ENCODE data around the gene TRIM33.
"Not testable (repeated sequence)": the region's sequence is repeated elsewhere in the genome, so short reads cannot be mapped to it uniquely, and the experiment has no call there.

Gene TRIM33

DNA sequence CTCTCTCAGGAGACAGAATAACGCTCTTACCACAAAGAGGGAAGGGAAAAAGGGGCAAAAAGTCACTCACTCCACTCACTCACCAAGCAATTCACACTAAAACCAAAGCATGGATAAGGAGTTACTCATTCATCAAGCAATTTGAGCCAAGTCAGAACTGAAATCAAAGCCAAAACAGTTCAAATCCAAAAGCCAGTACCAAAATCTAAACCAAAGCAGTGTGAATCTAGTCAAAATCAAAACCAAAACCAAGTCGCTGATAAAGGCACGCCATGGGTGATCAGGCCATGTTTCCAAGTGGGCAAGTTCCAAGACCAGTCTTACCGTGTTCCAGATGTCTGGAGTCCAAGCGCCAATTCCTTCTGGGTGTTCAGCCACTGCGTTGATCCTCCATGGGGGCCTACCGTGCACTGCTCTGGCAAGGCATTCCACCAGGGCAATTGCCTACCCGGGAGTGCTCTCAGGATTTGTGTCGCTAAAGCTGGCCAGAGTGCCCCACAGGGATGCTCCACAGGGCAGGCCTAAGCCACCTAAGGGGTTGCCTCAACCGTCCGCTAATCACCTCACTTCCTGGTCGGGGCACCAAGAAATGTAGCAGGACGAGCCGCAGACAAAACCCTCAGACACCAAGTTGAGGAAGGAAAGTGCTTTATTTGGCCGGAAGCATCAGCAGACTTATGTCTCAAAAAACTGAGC, 142.3 kb downstream of the TRIM33 start:
- FAIRE-seq (no peak), DNase-seq (ENCODE audit: extremely low spot score, insufficient read length, low read depth) (no peak)

DNA sequence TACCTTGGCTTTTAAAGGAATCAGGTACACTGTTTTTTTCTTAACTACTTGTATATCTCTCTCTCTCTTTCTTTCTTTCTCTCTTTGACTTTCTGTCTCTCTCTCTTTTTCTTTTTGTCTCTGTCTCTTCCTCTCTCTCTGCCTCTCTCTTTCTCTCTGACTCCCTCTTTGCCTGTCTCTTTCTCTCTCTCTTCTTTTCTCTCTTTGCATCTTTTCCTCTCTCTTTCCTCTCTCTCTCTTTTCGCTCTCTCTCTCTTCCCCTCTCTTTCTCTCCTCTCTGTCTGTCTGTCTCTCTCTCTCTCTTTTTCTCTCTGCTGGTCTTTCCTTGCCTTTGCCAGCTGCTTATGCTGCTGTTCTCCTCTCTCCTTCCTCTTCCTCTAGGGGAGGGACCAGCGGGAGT, 143.2 kb downstream of the TRIM33 start:
- FAIRE-seq: no peak
- DNase-seq (ENCODE audit: extremely low spot score, insufficient read length, low read depth): no peak

DNA sequence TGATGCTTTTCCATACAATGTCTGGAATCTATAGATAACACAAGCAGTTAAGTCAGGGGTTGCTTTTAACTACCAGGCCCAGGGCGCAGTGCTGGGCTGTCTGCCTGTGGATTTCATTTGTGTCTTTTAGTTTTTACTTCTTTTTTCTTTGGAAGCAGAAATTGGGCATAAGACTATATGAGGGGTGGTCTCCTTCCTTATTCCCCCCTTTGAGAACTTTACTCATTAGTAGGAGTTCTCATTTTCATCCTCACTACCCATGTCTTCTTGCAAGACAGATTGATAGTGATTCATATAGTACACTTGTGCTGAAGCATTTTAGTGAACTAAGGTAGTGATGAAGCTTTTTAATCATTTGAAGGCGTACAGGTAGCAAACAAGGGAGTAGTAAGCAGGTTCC, 147.8 kb downstream of the TRIM33 start:
- not testable (repeated sequence) for FAIRE-seq; DNase-seq (ENCODE audit: extremely low spot score, insufficient read length, low read depth)

DNA sequence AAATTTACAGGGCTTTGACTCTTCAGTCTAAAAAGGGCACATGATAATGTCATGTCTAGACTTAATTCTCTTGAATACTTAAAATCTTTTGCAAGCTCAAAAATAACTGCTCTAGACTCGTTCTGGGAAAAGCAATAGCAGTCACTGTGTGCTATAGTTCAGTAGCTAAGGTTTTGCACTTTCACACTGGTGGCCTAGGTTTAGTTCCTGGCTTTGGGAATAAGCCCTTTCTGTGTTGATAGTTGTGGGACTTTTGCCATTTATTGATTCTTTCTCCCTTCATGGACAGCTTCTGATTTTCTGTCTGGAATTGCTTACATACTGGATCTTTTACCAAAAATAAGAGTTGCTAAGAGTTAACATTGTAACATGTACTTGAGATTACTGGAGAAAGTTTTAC, 151.2 kb downstream of the TRIM33 start:
- FAIRE-seq (no peak), DNase-seq (ENCODE audit: extremely low spot score, insufficient read length, low read depth) (no peak)

- no peak for FAIRE-seq
- DNase-seq (ENCODE audit: extremely low spot score, insufficient read length, low read depth): no peak
Observed at GRCh38 chr1:114355240-114355639, 155.8 kb downstream of the TRIM33 start.

DNA sequence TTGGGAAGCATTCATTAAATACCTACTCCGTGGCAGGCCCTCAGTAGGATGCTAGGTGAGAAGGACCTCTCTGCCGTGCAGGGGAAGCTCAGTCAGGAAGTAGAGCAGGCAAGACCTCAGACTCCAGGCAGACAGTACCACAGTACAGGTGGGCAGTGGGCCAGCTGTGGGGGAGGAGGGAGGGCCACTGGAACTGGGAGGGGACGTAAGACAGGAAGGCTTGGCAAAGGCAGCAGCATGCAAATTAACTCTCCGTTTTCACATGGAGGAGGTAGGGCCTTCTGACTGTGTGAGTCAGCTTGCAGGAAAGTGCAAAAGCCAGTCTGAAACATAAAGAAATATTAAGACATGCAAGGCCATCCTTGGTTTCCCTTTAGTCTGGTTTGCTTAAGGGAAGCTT, 157.7 kb downstream of the TRIM33 start:
- no peak for FAIRE-seq
- no peak for DNase-seq (ENCODE audit: extremely low spot score, insufficient read length, low read depth)

DNA sequence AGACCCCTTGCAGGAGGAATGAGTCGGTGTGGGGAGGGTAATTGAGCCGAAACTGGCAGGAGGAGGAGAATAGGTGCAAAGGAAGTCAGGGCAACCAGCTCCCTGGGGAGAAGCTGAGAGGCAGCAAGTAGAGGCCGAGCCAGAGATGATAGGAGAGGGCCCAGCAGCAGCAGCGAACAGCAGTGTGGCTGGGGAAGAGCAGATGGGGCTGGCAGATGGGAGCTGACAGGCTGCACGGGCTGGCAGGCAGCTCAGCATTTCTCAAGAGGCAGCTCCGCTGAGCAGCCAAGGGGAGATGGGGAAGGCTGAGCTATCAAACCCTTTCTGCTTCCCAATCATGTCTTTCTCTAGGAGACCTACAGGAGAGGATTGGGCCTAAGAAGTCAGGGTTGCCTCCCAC, 158.2 kb downstream of the TRIM33 start:
- no peak for DNase-seq (ENCODE audit: extremely low spot score, insufficient read length, low read depth)
- no peak for FAIRE-seq

GRCh38 chr1:114350731-114351445, 160.1 kb downstream of the TRIM33 start:
- FAIRE-seq: no peak
- no peak for DNase-seq (ENCODE audit: extremely low spot score, insufficient read length, low read depth)

- DNase-seq (ENCODE audit: extremely low spot score, insufficient read length, low read depth): no peak
- FAIRE-seq: no peak
Observed at GRCh38 chr1:114349891-114350605, 161.0 kb downstream of the TRIM33 start.

DNA sequence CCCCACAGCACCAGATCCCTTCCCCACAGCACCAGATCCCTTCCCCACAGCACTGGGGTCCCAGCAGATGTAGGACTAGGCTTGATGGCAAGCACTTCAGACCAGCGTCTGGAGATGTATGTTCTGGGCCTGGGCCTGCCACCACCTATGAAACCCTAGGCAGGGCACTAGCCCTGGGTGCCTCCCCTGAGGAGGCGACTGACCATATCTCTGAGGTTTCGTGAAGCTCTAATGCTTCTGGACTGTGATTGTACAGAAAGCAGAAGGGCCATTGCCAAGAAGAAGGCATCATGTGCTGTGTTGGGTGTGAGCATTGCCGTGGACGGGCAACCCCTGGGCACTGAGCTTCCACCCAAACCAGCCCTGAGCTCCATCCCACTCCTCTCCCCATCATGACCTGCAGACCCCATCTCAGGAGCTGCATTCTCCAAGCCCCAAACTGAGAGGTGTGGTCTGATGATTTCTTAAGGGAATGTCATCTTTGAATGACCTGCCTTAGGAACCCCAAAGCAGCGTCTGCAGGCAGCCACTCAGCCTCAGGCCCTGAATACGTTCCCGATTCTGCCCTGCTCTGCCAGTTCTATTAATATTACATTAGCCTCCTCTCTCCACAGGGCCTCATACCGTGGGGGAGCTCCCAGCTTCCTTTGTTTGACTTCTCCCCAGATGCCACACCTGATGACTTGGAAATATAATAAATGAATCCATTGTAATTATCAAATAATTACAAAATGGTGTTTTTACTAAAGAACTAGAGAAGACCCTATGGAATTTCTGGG, 163.4 kb downstream of the TRIM33 start:
- FAIRE-seq (no peak), DNase-seq (ENCODE audit: extremely low spot score, insufficient read length, low read depth) (no peak)

GRCh38 chr1:114346480-114347029, 164.4 kb downstream of the TRIM33 start:
- DNase-seq (ENCODE audit: extremely low spot score, insufficient read length, low read depth) (peak; percentile 92), FAIRE-seq (peak; percentile 90)

GRCh38 chr1:114345930-114346479, 165.0 kb downstream of the TRIM33 start:
- DNase-seq (ENCODE audit: extremely low spot score, insufficient read length, low read depth) (no peak), FAIRE-seq (no peak)

DNA sequence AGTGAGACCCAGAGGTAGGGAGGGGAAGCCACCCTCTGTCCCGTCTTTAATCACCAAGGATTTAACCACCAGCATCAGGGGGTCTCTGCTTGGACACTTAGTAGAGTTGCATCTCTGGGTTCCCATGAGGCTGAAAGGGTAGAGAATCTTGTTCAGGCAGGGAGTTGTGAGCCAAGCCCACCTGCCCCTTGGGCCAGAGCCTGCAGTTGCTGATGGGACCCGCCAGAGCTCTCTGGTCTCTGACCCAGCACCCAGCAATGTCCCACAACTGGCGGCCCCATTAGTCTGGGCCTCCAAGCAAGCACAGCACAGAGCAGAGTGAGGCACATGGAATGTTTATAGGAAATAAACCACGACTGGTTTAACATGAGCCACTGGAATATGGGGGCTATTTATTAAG, 166.3 kb downstream of the TRIM33 start:
- DNase-seq (ENCODE audit: extremely low spot score, insufficient read length, low read depth): no peak
- no peak for FAIRE-seq

Data from GM18507 (cell line).